Mammary epithelial cell (primary cell): ENCODE results near the gene C2orf81.

ENCODE experiments used
- CTCF ChIP-seq, 2 donors: IDR thresholded peaks in 1 of 2; conservative IDR thresholded peaks in 1 of 2; 2 replicates each; pipeline ENCODE4 v1.5.1; 2011 to 2012; ENCODE audit warnings: inconsistent platforms in 2 of 2, low read length in 2 of 2, mild to moderate bottlenecking in 2 of 2, control low read depth in 1 of 2, low read depth in 1 of 2; ENCODE audit not compliant: insufficient read depth in 1 of 2; ENCODE audit errors: extremely low read depth in 1 of 2
- EZH2 ChIP-seq: IDR thresholded peaks from 2 replicates; pipeline ENCODE4 v1.6.1; 2012; ENCODE audit warnings: low read length, inconsistent platforms, borderline replicate concordance

- TF ChIP-seq CTCF (conservative IDR thresholded peaks at IDR 0.05 in 1 of 2, IDR thresholded peaks at IDR 0.05 in 1 of 2; ENCODE audit: extremely low read depth in 1 of 2, insufficient read depth in 1 of 2, low read depth in 1 of 2, low read length in 2 of 2) (no peak), EZH2 (no peak)
Measured at GRCh38 chr2:74413001-74413698, 8.3 kb downstream of the C2orf81 start.
